Neural cell (in vitro differentiated cells): ENCODE measurements around the gene COL25A1.

Source experiments
- CTCF ChIP-seq: fragments of 450-650 bp; IDR thresholded peaks from 2 replicates; pipeline ENCODE4 v1.5.1; 2014; ENCODE audit warnings: antibody characterized with exemption, mild to moderate bottlenecking, moderate library complexity; ENCODE audit not compliant: poor library complexity, severe bottlenecking
- EZH2 ChIP-seq: fragments of 200-600, 300-800 bp; shearing (Covaris generic), sonication (generic); IDR thresholded peaks from 2 replicates; pipeline ENCODE4 v1.6.1; 2014; ENCODE audit warnings: antibody characterized with exemption, low read length, borderline replicate concordance, mild to moderate bottlenecking; ENCODE audit not compliant: insufficient read depth, poor library complexity, severe bottlenecking
- REST ChIP-seq: IDR thresholded peaks from 2 replicates; pipeline ENCODE4 v1.6.1; 2012; ENCODE audit warnings: borderline replicate concordance

GRCh38 chr4:108849611-108850168 lies 452.8 kb downstream of the COL25A1 start:
- TF ChIP-seq CTCF (no peak), REST (no peak), EZH2 (no peak)
